ENCODE data around the gene SCG3. TPM values are rescaled to one million over a fixed set of nuclear protein-coding genes. Genes with fewer than 3 reads are reported as not detected.

SCG3 gene
- total RNA-seq, 1 donor from 2014 or later = not detected

DNA sequence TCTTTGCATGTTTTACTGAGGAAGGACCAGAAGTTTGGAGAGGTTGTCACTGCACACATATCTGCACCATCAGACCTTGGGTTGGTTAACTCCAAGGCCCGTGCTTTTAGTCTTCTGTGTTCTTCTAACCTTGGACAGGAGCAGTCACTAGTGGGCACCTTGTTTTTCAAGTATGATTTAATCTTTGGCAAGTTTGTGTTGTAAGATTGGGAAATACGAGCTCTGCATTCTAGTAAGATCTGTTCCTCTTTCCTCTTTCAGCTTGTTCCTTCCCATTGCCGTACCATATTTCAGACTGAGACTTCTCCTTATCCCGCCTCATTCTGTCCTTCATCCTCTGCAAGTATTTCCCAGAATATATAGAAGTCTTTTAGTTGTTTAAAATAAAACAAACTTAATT is 75.2 kb downstream of the SCG3 start:
- DNase-seq (ENCODE audit: low read depth, low spot score) = no peak

DNA sequence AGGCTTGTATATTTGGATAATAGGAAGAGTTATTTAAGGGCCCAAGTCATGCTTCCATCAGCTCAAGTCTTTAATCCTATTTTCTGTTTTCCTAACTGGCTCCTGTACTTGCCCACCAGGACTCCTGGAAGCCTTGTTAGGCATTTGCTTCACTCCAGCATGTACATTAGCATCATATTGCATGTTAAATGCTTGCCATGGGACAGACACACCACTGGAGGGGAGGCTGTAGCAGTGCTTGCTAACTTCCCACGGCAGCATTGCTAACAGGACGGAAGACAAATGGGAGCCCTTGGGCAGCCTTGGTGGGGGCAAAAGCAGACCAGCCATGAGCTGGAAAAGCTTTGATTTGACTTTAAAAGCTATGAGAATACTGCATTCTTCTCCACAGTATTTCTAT is 76.1 kb downstream of the SCG3 start:
- DNase-seq (ENCODE audit: low read depth, low spot score) = no peak

DNA sequence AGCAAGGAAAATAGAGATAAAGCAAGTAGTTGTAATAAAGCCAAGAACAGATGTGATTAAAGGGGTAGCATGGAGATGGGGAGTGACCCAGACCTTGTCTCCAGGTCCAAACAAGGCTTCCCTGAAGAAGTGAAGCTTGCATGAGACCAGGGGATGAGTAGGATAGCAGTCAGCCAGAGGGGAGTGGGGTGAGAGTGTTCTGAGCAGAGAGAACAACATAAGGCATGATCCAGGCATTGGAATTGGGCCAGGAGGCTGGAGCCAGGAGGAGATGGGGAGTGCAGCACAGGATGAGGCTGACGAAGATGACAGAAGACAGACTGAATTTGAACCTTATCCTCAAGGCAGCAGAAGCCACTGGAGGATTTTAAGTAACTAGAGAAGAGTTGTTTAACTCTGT is 77.3 kb downstream of the SCG3 start:
- DNase-seq (ENCODE audit: low read depth, low spot score) = no peak

DNA sequence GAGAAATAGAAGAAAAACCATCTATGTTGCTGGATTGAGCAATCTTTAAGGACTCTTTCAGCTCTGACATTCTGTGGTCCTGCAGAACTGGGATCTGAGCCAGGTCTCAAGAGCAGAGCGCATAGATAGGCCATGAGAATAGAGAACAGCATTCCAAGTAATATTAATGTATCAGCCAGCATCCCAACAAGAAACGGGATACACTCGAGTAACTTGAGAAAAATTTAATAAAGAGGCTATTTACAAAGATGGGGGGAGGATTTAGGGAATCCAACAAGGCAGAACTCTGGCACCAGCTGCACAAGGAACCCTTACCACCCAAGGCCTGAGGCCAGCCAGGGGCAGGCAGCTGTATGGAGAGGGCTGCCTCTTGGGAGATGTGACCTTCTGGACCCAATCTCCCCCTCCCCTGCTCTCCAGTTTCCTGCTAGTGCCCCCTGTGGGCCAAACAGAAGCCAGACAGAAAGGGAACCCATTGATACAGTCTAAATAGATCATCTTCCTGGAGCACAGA is 78.3 kb downstream of the SCG3 start:
- no peak for DNase-seq (ENCODE audit: low read depth, low spot score)

DNA sequence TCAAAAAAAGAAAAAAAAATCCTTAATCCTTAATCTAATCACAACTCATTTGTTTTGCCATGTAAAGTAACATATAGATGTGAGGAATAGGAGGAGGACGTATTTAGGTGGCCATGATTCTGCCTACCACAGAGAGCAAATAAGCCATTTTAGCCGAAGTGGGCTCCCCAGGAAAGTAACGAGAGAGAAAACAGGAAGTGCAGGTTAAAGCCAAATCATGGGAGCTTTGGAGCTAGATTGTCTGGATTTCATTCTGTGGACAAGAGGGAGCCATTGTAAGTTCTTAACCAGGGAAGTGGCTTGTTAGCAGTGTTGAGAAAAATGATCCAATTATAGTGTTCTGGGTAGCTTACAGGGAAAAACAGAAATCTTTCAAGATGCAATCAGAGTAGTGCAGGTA is 79.5 kb downstream of the SCG3 start:
- DNase-seq (ENCODE audit: low read depth, low spot score) = no peak

DNA sequence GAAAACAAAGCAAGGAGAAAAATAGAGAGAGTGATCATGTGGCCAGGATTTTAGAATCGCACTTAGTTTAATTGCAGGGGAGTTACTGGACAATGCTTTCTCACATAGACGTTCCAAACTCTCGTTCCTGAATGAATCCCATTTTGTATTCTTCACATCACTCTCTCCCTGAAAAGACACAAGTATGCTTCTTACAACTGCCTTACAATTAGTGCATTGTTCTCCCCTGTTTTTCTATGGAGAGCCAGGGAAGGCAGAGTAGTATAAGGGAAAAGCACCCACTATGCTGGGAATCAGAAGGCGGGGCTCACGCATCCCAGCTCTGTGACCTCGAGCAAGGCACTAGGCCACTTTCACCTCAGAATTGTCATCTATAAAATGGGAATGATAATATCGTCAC is 84.4 kb downstream of the SCG3 start:
- DNase-seq (ENCODE audit: low read depth, low spot score) = no peak

DNA sequence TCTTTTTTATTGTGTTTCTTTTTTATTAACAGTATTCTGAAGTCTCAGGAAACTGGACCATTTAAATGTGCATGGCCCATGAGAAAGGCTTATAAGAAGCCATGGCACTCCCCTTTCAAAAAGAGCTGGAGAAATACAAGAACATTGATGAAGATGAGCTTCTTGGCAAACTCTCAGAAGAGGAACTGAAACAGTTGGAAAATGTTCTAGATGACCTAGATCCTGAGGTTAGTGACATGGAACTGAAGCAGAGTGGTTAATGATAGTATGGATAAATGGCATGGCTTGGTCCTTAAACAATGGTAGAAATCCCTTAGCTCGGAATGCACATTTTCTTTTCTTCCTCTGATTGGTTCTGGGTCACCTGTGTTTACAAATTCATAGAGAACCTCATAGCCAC is 85.0 kb downstream of the SCG3 start:
- DNase-seq (ENCODE audit: low read depth, low spot score) = no peak

DNA sequence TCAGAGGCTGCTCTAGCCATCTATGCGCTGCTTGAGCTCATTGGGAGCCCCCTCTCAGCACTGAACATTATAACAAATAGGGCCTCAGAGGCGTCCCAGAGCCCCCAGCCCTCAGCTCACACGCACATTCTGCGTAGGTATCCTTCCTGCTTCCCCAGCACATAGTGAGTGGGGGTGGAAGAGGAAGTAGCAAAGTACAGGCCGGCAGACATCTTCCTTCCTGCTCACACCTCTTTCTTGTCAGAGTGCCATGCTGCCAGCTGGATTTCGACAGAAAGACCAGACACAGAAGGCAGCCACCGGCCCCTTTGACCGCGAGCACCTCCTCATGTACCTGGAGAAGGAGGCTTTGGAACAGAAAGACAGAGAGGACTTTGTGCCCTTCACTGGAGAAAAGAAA is 86.7 kb downstream of the SCG3 start:
- DNase-seq (ENCODE audit: low read depth, low spot score) = no peak

Other genes with a start within 250 kb of the SCG3 start
- gene DMXL2, start 58.7 kb upstream of the SCG3 start, total RNA-seq = 11.5 and 12.3 TPM in 2 replicates
- gene LYSMD2, start 56.2 kb downstream of the SCG3 start, total RNA-seq = 11.0 and 16.1 TPM in 2 replicates
- 2.0 and 5.9 TPM in 2 replicates for gene TMOD2, start 70.1 kb downstream of the SCG3 start, total RNA-seq
- 73.5 and 75.9 TPM in 2 replicates for gene TMOD3, start 148.2 kb downstream of the SCG3 start, total RNA-seq

Measured in pulmonary artery endothelial cell (primary cell).